Esophagus squamous epithelium (tissue), 5 donors: ENCODE measurements around the gene CCDC134. TPM values are rescaled to one million over a fixed set of nuclear protein-coding genes. Genes with fewer than 3 reads are reported as not detected.

Experiments used
- DNase-seq: peaks from one replicate; lab custom pipeline; 2025; lab: John Stamatoyannopoulos, UW
- H3K27ac ChIP-seq, 4 donors: fragments of 200-600 bp; sonication (generic); one replicate each; pipeline ENCODE4 v1.5.1; 2016 to 2019; ENCODE audit warnings: mild to moderate bottlenecking in 1 of 4
- H3K27me3 ChIP-seq, 4 donors: fragments of 200-600 bp; sonication (generic); 1 replicate in 3 of 4; 2 replicates in 1 of 4; pipeline versions ENCODE4 v1.5.1 to v1.6.0; 2017 to 2021; ENCODE audit warnings: antibody characterized with exemption in 1 of 4
- H3K36me3 ChIP-seq, 3 donors: fragments of 200-600 bp; sonication (generic); one replicate each; pipeline ENCODE4 v1.5.1; 2016 to 2019
- H3K4me1 ChIP-seq, 3 donors: fragments of 200-600 bp; sonication (generic); one replicate each; pipeline ENCODE4 v1.5.1; 2017 to 2019
- H3K4me3 ChIP-seq, 4 donors: fragments of 200-600 bp; sonication (generic); 1 replicate in 3 of 4; 2 replicates in 1 of 4; pipeline ENCODE4 v1.5.1; 2016 to 2019; ENCODE audit warnings: mild to moderate bottlenecking in 2 of 4, moderate library complexity in 1 of 4
- H3K9me3 ChIP-seq, 3 donors: fragments of 200-600 bp; sonication (generic); one replicate each; pipeline ENCODE4 v1.5.1; 2016 to 2019
- CTCF ChIP-seq, 6 experiments: fragments of 450-650 bp in 4 of 6; fragments of 200-600 bp in 2 of 6; sonication (generic) in 2 of 6; IDR thresholded peaks; one replicate each; pipeline ENCODE4 v1.5.1; 2016 to 2019; ENCODE audit warnings: antibody characterized with exemption in 6 of 6, mild to moderate bottlenecking in 4 of 6, moderate library complexity in 4 of 6
- POLR2A ChIP-seq, 4 donors: fragments of 450-650 bp; IDR thresholded peaks; one replicate each; pipeline ENCODE4 v1.6.1; 2017; ENCODE audit warnings: antibody characterized with exemption in 4 of 4, mild to moderate bottlenecking in 4 of 4, moderate library complexity in 3 of 4
- WGBS, 2 donors: methylation state at CpG; one replicate each; pipeline ENCODE4 v1.1.5; 2018; 5-methylcytosine and 5-hydroxymethylcytosine counted together
- intact Hi-C: fragments of 100-400 bp; cut with DNase I; formaldehyde crosslinking; loops from one replicate; pipeline ENCODE4 v1.15.0; 2022
- total RNA-seq, 4 donors: library from RNA; depleted of rRNA; stranded (reverse); fragments of >200 nt; gene quantifications; one replicate each; pipeline ENCODE4 v1.1.0, GENCODE V29; 2016
- donor health status: DM: yes; HTN: yes; CAD: no.

The CCDC134 gene
- total RNA-seq, 4 donors from 2014 or later = 5.1 to 9.0 (median 7.2) TPM

GRCh38 chr22:41793871-41794270 is 6.6 kb upstream of the CCDC134 start:
- WGBS, 2 donors = 91 to 100% methylated on average over 3 of the region's 3 CpGs
- DNase-seq = no peak

GRCh38 chr22:41798736-41799135 is 1.7 kb upstream of the CCDC134 start:
- Histone ChIP-seq H3K9me3 (no peaks in the 10 kb centered on the region), H3K4me3 (no peak overlapping the region), H3K27ac (no peak overlapping the region), H3K27me3 (no peaks in the 10 kb centered on the region), H3K36me3 (no peaks in the 10 kb centered on the region), H3K4me1 (peaks cover 13 to 33% (median 18%) of the 10 kb centered on the region in 3 donors)
- TF ChIP-seq CTCF (IDR thresholded peaks at IDR 0.05) (no peak), POLR2A (IDR thresholded peaks at IDR 0.05) (no peak)
- intact Hi-C loops = no loop called here
- no peak for DNase-seq
- WGBS, 2 donors = 77 to 91% methylated on average over 1 to 2 of the region's 2 CpGs

More at GRCh38 chr22:41793871-41794270, 6.6 kb upstream of the CCDC134 start:
- H3K4me1 ChIP-seq = peaks cover 0 to 2% (median 0%) of the 10 kb centered on the region in 3 donors
- H3K36me3 ChIP-seq = no peaks in the 10 kb centered on the region
- H3K4me3 ChIP-seq = no peak overlapping the region
- no peak overlapping the region for H3K27ac ChIP-seq
- H3K27me3 ChIP-seq = no peaks in the 10 kb centered on the region
- intact Hi-C loops = no loop called here
- no peaks in the 10 kb centered on the region for H3K9me3 ChIP-seq
- no peak for TF ChIP-seq CTCF (IDR thresholded peaks at IDR 0.05)
- no peak for TF ChIP-seq POLR2A (IDR thresholded peaks at IDR 0.05)

- intact Hi-C loops = no loop called here
- WGBS, 2 donors = 19 to 31% methylated on average over 6 to 18 of the region's 38 CpGs
- peak overlapping the region; percentile 78 to 89 (median 82) for H3K4me3 ChIP-seq
- no peaks in the 10 kb centered on the region for H3K36me3 ChIP-seq
- DNase-seq = no peak
- no peaks in the 10 kb centered on the region for H3K27me3 ChIP-seq
- H3K4me1 ChIP-seq = peaks cover 13 to 33% (median 18%) of the 10 kb centered on the region in 3 donors
- TF ChIP-seq CTCF (IDR thresholded peaks at IDR 0.05) (no peak), POLR2A (IDR thresholded peaks at IDR 0.05) (no peak)
- H3K9me3 ChIP-seq = no peaks in the 10 kb centered on the region
- peak overlapping the region; percentile 83 to 90 (median 88) for H3K27ac ChIP-seq
These were observed 762 bp upstream of the CCDC134 start for GRCh38 chr22:41799486-41800347.

GRCh38 chr22:41801147-41801819 is 804 bp downstream of the CCDC134 start:
- intact Hi-C loops = no loop called here
- no peak for DNase-seq
- TF ChIP-seq CTCF (IDR thresholded peaks at IDR 0.05) (no peak), POLR2A (IDR thresholded peaks at IDR 0.05) (no peak)
- WGBS, 2 donors = 18 to 27% methylated on average over 2 to 4 of the region's 4 CpGs
- Histone ChIP-seq H3K27me3 (no peaks in the 10 kb centered on the region), H3K9me3 (no peaks in the 10 kb centered on the region), H3K36me3 (no peaks in the 10 kb centered on the region), H3K4me1 (peaks cover 13 to 33% (median 18%) of the 10 kb centered on the region in 3 donors), H3K4me3 (peak overlapping the region; percentile 78 to 89 (median 82)), H3K27ac (peak overlapping the region; percentile 83 to 90 (median 88))

- Histone ChIP-seq H3K9me3 (no peaks in the 10 kb centered on the region), H3K27me3 (no peaks in the 10 kb centered on the region), H3K4me3 (peak overlapping the region in 2 of 4 donors; percentile 79 to 89), H3K4me1 (peaks cover 13 to 33% (median 18%) of the 10 kb centered on the region in 3 donors), H3K36me3 (no peaks in the 10 kb centered on the region), H3K27ac (peak overlapping the region in 1 of 4 donors; percentile 89)
- WGBS, 2 donors = 32 to 40% methylated on average over 2 of the region's 2 CpGs
- intact Hi-C loops = no loop called here
- DNase-seq = no peak
- TF ChIP-seq POLR2A (IDR thresholded peaks at IDR 0.05) = no peak
- no peak for TF ChIP-seq CTCF (IDR thresholded peaks at IDR 0.05)
These were observed 1.4 kb downstream of the CCDC134 start for GRCh38 chr22:41801886-41802285.
